ENCODE measurements around the gene NUP210L.
A peak's percentile ranks its signal among the peaks of the same experiment; 100 is the strongest.

Gene NUP210L

GRCh38 chr1:154154534-154155191, at the start of gene NUP210L:
NUP210L (minus strand) TSS chr1:154155073.
- DNase-seq (ENCODE audit: low read depth), result peak; percentile 31
- TF ChIP-seq CTCF (conservative IDR thresholded peaks at IDR 0.05; ENCODE audit: low read depth, low read length), result no peak
- no peak within 1 kb of the TSS for H3K4me3 ChIP-seq (ENCODE audit: low read depth, low read length)

- peak; percentile 50 for TF ChIP-seq CTCF (conservative IDR thresholded peaks at IDR 0.05; ENCODE audit: low read depth, low read length)
- H3K4me3 ChIP-seq (ENCODE audit: low read depth, low read length), result peak overlapping the region; percentile 16
- DNase-seq (ENCODE audit: low read depth), result peak; percentile 48
These were observed 44.6 kb upstream of the NUP210L start for GRCh38 chr1:154199563-154199879.

DNA sequence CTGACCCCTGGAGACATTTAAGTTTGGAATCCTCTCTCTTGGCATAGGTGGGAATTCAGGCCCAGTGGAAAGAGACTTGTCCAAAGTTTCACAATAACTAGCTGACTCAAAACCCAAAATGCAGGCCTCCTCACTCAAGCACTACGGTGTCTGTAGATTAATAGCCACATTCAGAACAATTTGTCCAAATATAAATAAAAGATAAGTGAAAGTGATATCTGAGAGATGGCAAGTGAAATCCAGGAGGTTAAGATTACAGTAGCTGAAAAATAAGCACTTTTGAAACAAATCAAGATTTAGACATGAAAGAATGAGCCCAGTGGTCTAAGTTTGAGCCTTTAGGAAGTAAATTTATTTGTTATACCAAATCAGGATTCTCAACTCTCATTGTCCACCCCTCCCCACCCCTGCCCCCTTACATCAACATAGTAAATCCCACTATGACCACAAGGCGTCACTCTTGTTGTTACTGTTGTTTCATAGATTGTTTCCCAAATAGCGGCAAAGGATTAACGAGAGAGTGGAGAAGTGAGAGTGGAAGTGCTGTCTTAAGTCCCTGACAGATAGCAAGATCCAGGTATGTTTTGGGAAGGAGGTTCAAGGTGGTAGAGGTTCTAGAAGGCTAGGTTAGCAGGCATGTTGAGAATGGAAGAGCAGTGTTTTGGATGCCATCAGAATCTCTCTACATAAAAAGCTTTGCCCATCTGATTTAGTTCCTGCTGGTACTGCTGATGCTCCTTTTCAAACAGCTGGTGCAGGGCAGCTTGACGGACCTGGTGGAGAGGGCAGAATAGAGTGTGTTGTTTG, 44.1 kb upstream of the NUP210L start:
- TF ChIP-seq CTCF (conservative IDR thresholded peaks at IDR 0.05; ENCODE audit: low read depth, low read length), result peak; percentile 62
- H3K4me3 ChIP-seq (ENCODE audit: low read depth, low read length), result peak overlapping the region; percentile 16
- DNase-seq (ENCODE audit: low read depth), result peak; percentile 83

DNA sequence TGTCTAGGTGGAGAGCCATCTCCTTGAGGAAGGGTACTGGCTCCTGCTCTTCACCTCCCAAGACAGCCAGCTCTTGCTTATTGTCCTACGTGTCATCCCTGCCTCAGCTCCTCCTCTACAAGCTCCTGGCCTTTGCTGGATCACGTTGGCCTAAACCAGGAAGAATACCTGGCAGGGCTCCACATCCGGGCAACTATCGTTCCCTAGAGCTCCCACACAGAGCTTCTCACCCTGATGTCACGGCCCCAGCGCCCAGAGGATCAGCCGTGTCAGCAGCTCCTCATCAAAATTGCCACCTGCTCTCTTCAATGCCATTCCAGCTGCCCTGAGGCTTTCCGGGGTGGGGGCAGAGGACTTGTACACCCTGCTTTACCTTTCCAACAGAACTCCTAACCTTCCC, 38.9 kb upstream of the NUP210L start:
- no peak overlapping the region for H3K4me3 ChIP-seq (ENCODE audit: low read depth, low read length)
- no peak for DNase-seq (ENCODE audit: low read depth)
- no peak for TF ChIP-seq CTCF (conservative IDR thresholded peaks at IDR 0.05; ENCODE audit: low read depth, low read length)

- no peak for TF ChIP-seq CTCF (conservative IDR thresholded peaks at IDR 0.05; ENCODE audit: low read depth, low read length)
- DNase-seq (ENCODE audit: low read depth), result no peak
- H3K4me3 ChIP-seq (ENCODE audit: low read depth, low read length), result no peak overlapping the region
These were observed 37.6 kb upstream of the NUP210L start for GRCh38 chr1:154192476-154192875.

- no peak for DNase-seq (ENCODE audit: low read depth)
- H3K4me3 ChIP-seq (ENCODE audit: low read depth, low read length), result no peak within 1 kb of the TSS
- TF ChIP-seq CTCF (conservative IDR thresholded peaks at IDR 0.05; ENCODE audit: low read depth, low read length), result no peak
These were observed 37.2 kb upstream of the NUP210L start, which contains the start of gene TPM3 for GRCh38 chr1:154191990-154192461. TPM3 (minus strand) TSS chr1:154192100; CDS start chr1:154192018, 82 bp downstream.

Data from choroid plexus epithelial cell (primary cell).